HEK293 (cell line): Measurements from ENCODE around the gene LZTFL1.

Source experiments
- CTCF ChIA-PET: fragments of 350-600 bp; formaldehyde crosslinking; extraction: SDS; loops from one replicate; lab custom pipeline; 2021; ENCODE audit warnings: antibody characterized with exemption; lab: Yijun Ruan, JAX
- POLR2A ChIA-PET: fragments of 300-600 bp; formaldehyde crosslinking; extraction: SDS; loops from one replicate; lab custom pipeline; 2020; ENCODE audit warnings: antibody characterized with exemption, inconsistent platforms; lab: Yijun Ruan, JAX
- H3K27ac ChIP-seq: fragments of 200-500 bp; sonication (Bioruptor generic); 2 replicates; pipeline ENCODE4 v1.5.1; 2014; ENCODE audit warnings: low read depth, low read length, control low read depth, inconsistent platforms; ENCODE audit errors: extremely low read depth
- H3K36me3 ChIP-seq, 2 experiments: fragments of 200-500 bp in 1 of 2; sonication (Bioruptor generic) in 1 of 2; 1 replicate in 1 of 2; 2 replicates in 1 of 2; pipeline ENCODE4 v1.5.1; 2014 to 2017; ENCODE audit warnings: inconsistent platforms in 2 of 2, low read length in 2 of 2; ENCODE audit not compliant: control insufficient read depth in 2 of 2, insufficient read depth in 1 of 2
- H3K4me1 ChIP-seq: fragments of 200-500 bp; sonication (Bioruptor generic); 2 replicates; pipeline ENCODE4 v1.5.1; 2014; ENCODE audit warnings: mild to moderate bottlenecking, low read length, inconsistent platforms; ENCODE audit not compliant: control insufficient read depth, insufficient read depth
- H3K4me3 ChIP-seq: 2 replicates; pipeline ENCODE4 v1.5.1; 2011; ENCODE audit warnings: low read depth, mild to moderate bottlenecking, control low read depth, low read length, moderate library complexity
- H3K9me3 ChIP-seq: fragments of 200-500 bp; sonication (Bioruptor generic); 2 replicates; pipeline ENCODE4 v1.5.1; 2014; ENCODE audit warnings: low read depth, low read length, inconsistent platforms; ENCODE audit not compliant: control insufficient read depth, insufficient read depth
- GLI4 ChIP-seq: fragments of 450-650 bp; formaldehyde crosslinking; IDR thresholded peaks from 2 replicates; pipeline ENCODE4 v1.5.1; 2016; ENCODE audit warnings: missing biosample characterization, missing genetic modification characterization
- GLIS1 ChIP-seq: fragments of 450-650 bp; formaldehyde crosslinking; IDR thresholded peaks from 2 replicates; pipeline ENCODE4 v1.5.1; 2016; ENCODE audit warnings: missing biosample characterization, missing genetic modification characterization
- HOXD13 ChIP-seq: sonication (generic); formaldehyde crosslinking; IDR thresholded peaks from 2 replicates; pipeline ENCODE4 v1.8.0; 2022; ENCODE audit warnings: missing genetic modification reagents, borderline replicate concordance
- ZBTB21 ChIP-seq: fragments of 450-650 bp; formaldehyde crosslinking; IDR thresholded peaks from 2 replicates; pipeline ENCODE4 v1.5.1; 2017; ENCODE audit warnings: missing biosample characterization, missing genetic modification characterization
- ZFP41 ChIP-seq: fragments of 450-650 bp; formaldehyde crosslinking; IDR thresholded peaks from 2 replicates; pipeline ENCODE4 v1.5.1; 2016; ENCODE audit warnings: missing biosample characterization, missing genetic modification characterization, borderline replicate concordance
- ZNF140 ChIP-seq: fragments of 450-650 bp; formaldehyde crosslinking; IDR thresholded peaks from 2 replicates; pipeline ENCODE4 v1.5.1; 2016; ENCODE audit warnings: missing biosample characterization, missing genetic modification characterization
- ZNF16 ChIP-seq: fragments of 450-650 bp; formaldehyde crosslinking; IDR thresholded peaks from 2 replicates; pipeline ENCODE4 v1.5.1; 2016; ENCODE audit warnings: low read depth, missing biosample characterization, missing genetic modification characterization
- ZNF433 ChIP-seq: fragments of 450-650 bp; formaldehyde crosslinking; IDR thresholded peaks from 2 replicates; pipeline ENCODE4 v1.5.1; 2016; ENCODE audit warnings: missing biosample characterization, missing genetic modification characterization, low read depth
- ZNF510 ChIP-seq: fragments of 450-650 bp; formaldehyde crosslinking; IDR thresholded peaks from 2 replicates; pipeline ENCODE4 v1.5.1; 2018; ENCODE audit warnings: mild to moderate bottlenecking, missing genetic modification characterization, missing biosample characterization; ENCODE audit not compliant: insufficient replicate concordance
- ZNF558 ChIP-seq: fragments of 450-650 bp; formaldehyde crosslinking; IDR thresholded peaks from 2 replicates; pipeline ENCODE4 v1.5.1; 2016; ENCODE audit warnings: missing biosample characterization, missing genetic modification characterization
- ZSCAN16 ChIP-seq: fragments of 450-650 bp; formaldehyde crosslinking; IDR thresholded peaks from 2 replicates; pipeline ENCODE4 v1.5.1; 2016; ENCODE audit warnings: missing biosample characterization, missing genetic modification characterization
- TF ChIP-seq, protein P1 (sequence below): fragments of 450-650 bp; formaldehyde crosslinking; IDR thresholded peaks from 2 replicates; pipeline ENCODE4 v1.5.1; 2017; ENCODE audit warnings: missing biosample characterization, missing genetic modification characterization
- TF ChIP-seq, protein P2 (sequence below): fragments of 450-650 bp; formaldehyde crosslinking; IDR thresholded peaks from 2 replicates; pipeline ENCODE4 v1.5.1; 2017; ENCODE audit warnings: missing biosample characterization, missing genetic modification characterization
- TF ChIP-seq, protein P3 (sequence below): fragments of 450-650 bp; formaldehyde crosslinking; conservative IDR thresholded peaks from 2 replicates; pipeline ENCODE4 v1.5.1; 2016; ENCODE audit warnings: low read depth, missing biosample characterization, missing genetic modification characterization
- TF ChIP-seq, protein P4 (sequence below): fragments of 450-650 bp; formaldehyde crosslinking; IDR thresholded peaks from 2 replicates; pipeline ENCODE4 v1.5.1; 2016; ENCODE audit warnings: missing biosample characterization, missing genetic modification characterization
- TF ChIP-seq, protein P5 (sequence below): fragments of 450-650 bp; IDR thresholded peaks from 2 replicates; pipeline ENCODE4 v1.5.1; 2018; ENCODE audit warnings: missing biosample characterization, missing genetic modification characterization
- TF ChIP-seq, protein P6 (sequence below): fragments of 450-650 bp; formaldehyde crosslinking; IDR thresholded peaks from 2 replicates; pipeline ENCODE4 v1.5.1; 2016; ENCODE audit warnings: missing biosample characterization, missing genetic modification characterization

The LZTFL1 gene

DNA sequence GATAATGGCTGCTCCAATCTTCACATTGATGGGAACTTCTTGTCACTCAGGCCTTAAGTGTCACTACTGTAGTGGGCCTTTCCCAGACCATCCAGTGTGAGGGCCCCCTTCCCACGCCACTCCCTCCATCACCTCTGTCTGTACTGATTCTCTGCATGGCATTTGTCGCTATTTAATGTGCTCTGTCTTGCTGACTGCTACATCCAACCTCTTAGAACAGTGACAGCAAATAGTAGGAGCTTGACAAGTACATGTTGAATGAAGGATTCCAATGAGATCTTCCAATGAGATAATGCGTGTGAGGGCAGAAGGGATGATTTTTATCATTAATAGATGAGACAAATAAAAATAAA, 38.8 kb upstream of the LZTFL1 start:
- Histone ChIP-seq H3K4me1 (no peaks in the 10 kb centered on the region), H3K9me3 (no peaks in the 10 kb centered on the region), H3K4me3 (no peak overlapping the region), H3K36me3 (no peaks in the 10 kb centered on the region), H3K27ac (no peak overlapping the region)
- POLR2A ChIA-PET: no interaction called here
- TF ChIP-seq, protein P1, sequence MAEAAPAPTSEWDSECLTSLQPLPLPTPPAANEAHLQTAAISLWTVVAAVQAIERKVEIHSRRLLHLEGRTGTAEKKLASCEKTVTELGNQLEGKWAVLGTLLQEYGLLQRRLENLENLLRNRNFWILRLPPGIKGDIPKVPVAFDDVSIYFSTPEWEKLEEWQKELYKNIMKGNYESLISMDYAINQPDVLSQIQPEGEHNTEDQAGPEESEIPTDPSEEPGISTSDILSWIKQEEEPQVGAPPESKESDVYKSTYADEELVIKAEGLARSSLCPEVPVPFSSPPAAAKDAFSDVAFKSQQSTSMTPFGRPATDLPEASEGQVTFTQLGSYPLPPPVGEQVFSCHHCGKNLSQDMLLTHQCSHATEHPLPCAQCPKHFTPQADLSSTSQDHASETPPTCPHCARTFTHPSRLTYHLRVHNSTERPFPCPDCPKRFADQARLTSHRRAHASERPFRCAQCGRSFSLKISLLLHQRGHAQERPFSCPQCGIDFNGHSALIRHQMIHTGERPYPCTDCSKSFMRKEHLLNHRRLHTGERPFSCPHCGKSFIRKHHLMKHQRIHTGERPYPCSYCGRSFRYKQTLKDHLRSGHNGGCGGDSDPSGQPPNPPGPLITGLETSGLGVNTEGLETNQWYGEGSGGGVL (tag by site-specific recombination): no peak
- no peak for TF ChIP-seq ZNF16
- TF ChIP-seq ZSCAN16 (tag by site-specific recombination): no peak
- TF ChIP-seq ZNF558 (tag by site-specific recombination): no peak
- TF ChIP-seq, protein P2, sequence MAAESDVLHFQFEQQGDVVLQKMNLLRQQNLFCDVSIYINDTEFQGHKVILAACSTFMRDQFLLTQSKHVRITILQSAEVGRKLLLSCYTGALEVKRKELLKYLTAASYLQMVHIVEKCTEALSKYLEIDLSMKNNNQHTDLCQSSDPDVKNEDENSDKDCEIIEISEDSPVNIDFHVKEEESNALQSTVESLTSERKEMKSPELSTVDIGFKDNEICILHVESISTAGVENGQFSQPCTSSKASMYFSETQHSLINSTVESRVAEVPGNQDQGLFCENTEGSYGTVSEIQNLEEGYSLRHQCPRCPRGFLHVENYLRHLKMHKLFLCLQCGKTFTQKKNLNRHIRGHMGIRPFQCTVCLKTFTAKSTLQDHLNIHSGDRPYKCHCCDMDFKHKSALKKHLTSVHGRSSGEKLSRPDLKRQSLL (tag by site-specific recombination): no peak
- TF ChIP-seq, protein P3, sequence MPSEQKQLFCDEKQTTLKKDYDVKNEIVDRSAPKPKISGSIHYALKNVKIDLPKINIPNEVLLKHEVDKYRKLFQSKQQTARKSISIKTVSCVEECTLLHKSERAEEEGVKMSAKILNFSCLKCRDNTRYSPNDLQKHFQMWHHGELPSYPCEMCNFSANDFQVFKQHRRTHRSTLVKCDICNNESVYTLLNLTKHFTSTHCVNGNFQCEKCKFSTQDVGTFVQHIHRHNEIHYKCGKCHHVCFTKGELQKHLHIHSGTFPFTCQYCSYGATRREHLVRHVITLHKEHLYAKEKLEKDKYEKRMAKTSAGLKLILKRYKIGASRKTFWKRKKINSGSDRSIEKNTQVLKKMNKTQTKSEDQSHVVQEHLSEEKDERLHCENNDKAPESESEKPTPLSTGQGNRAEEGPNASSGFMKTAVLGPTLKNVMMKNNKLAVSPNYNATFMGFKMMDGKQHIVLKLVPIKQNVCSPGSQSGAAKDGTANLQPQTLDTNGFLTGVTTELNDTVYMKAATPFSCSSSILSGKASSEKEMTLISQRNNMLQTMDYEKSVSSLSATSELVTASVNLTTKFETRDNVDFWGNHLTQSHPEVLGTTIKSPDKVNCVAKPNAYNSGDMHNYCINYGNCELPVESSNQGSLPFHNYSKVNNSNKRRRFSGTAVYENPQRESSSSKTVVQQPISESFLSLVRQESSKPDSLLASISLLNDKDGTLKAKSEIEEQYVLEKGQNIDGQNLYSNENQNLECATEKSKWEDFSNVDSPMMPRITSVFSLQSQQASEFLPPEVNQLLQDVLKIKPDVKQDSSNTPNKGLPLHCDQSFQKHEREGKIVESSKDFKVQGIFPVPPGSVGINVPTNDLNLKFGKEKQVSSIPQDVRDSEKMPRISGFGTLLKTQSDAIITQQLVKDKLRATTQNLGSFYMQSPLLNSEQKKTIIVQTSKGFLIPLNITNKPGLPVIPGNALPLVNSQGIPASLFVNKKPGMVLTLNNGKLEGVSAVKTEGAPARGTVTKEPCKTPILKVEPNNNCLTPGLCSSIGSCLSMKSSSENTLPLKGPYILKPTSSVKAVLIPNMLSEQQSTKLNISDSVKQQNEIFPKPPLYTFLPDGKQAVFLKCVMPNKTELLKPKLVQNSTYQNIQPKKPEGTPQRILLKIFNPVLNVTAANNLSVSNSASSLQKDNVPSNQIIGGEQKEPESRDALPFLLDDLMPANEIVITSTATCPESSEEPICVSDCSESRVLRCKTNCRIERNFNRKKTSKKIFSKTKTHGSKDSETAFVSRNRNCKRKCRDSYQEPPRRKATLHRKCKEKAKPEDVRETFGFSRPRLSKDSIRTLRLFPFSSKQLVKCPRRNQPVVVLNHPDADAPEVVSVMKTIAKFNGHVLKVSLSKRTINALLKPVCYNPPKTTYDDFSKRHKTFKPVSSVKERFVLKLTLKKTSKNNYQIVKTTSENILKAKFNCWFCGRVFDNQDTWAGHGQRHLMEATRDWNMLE (tag by site-specific recombination): no peak
- TF ChIP-seq ZFP41 (tag by site-specific recombination): no peak
- TF ChIP-seq, protein P4, sequence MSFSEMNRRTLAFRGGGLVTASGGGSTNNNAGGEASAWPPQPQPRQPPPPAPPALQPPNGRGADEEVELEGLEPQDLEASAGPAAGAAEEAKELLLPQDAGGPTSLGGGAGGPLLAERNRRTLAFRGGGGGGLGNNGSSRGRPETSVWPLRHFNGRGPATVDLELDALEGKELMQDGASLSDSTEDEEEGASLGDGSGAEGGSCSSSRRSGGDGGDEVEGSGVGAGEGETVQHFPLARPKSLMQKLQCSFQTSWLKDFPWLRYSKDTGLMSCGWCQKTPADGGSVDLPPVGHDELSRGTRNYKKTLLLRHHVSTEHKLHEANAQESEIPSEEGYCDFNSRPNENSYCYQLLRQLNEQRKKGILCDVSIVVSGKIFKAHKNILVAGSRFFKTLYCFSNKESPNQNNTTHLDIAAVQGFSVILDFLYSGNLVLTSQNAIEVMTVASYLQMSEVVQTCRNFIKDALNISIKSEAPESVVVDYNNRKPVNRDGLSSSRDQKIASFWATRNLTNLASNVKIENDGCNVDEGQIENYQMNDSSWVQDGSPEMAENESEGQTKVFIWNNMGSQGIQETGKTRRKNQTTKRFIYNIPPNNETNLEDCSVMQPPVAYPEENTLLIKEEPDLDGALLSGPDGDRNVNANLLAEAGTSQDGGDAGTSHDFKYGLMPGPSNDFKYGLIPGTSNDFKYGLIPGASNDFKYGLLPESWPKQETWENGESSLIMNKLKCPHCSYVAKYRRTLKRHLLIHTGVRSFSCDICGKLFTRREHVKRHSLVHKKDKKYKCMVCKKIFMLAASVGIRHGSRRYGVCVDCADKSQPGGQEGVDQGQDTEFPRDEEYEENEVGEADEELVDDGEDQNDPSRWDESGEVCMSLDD (tag by site-specific recombination): no peak
- TF ChIP-seq ZBTB21 (tag by site-specific recombination): no peak
- TF ChIP-seq, protein P5, sequence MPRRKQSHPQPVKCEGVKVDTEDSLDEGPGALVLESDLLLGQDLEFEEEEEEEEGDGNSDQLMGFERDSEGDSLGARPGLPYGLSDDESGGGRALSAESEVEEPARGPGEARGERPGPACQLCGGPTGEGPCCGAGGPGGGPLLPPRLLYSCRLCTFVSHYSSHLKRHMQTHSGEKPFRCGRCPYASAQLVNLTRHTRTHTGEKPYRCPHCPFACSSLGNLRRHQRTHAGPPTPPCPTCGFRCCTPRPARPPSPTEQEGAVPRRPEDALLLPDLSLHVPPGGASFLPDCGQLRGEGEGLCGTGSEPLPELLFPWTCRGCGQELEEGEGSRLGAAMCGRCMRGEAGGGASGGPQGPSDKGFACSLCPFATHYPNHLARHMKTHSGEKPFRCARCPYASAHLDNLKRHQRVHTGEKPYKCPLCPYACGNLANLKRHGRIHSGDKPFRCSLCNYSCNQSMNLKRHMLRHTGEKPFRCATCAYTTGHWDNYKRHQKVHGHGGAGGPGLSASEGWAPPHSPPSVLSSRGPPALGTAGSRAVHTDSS (tag by site-specific recombination): no peak
- CTCF ChIA-PET: no interaction called here

DNA sequence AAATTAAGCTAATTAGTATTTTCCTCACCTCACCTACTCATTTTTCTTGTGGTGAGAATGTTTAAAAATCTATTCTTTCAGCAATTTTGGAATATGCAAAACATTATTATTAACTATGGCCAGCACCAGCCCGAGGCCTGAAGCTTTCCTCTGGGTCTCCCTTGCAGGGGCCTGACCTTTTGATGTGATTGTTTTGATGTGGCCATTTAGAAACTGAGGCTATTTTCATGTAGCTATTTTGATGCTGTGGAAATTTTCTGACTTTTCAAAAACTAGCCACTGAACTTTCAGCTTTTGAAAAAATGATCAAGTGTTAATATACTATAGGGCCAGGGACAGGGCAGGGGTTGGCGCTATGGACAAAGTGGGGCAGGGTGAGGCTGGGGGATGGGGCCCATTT, 36.2 kb upstream of the LZTFL1 start:
- Histone ChIP-seq H3K9me3 (no peaks in the 10 kb centered on the region), H3K27ac (no peak overlapping the region), H3K4me1 (no peaks in the 10 kb centered on the region), H3K4me3 (no peak overlapping the region), H3K36me3 (no peaks in the 10 kb centered on the region)
- POLR2A ChIA-PET: no interaction called here
- CTCF ChIA-PET: no interaction called here
- no peak for TF ChIP-seq HOXD13 (CRISPR knock-in tag)
- no peak for TF ChIP-seq ZNF510 (tag by site-specific recombination)
- TF ChIP-seq GLI4 (tag by site-specific recombination): no peak
- TF ChIP-seq ZNF433 (tag by site-specific recombination): no peak
- TF ChIP-seq ZNF140 (tag by site-specific recombination): no peak
- TF ChIP-seq GLIS1: no peak
- TF ChIP-seq, protein P6, sequence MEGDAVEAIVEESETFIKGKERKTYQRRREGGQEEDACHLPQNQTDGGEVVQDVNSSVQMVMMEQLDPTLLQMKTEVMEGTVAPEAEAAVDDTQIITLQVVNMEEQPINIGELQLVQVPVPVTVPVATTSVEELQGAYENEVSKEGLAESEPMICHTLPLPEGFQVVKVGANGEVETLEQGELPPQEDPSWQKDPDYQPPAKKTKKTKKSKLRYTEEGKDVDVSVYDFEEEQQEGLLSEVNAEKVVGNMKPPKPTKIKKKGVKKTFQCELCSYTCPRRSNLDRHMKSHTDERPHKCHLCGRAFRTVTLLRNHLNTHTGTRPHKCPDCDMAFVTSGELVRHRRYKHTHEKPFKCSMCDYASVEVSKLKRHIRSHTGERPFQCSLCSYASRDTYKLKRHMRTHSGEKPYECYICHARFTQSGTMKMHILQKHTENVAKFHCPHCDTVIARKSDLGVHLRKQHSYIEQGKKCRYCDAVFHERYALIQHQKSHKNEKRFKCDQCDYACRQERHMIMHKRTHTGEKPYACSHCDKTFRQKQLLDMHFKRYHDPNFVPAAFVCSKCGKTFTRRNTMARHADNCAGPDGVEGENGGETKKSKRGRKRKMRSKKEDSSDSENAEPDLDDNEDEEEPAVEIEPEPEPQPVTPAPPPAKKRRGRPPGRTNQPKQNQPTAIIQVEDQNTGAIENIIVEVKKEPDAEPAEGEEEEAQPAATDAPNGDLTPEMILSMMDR (tag by site-specific recombination): no peak
